Parathyroid adenoma (tissue), 2 donors: ENCODE results near the gene PBX4.

Experiments used
- H2AFZ ChIP-seq: fragments of 300-600 bp; sonication (generic); one replicate; pipeline ENCODE4 v1.7.0; 2017; ENCODE audit warnings: antibody characterized with exemption, mild to moderate bottlenecking
- H3K27ac ChIP-seq: fragments of 300-600 bp; sonication (generic); one replicate; pipeline ENCODE4 v1.7.0; 2017
- H3K27me3 ChIP-seq: fragments of 300-600 bp; sonication (generic); one replicate; pipeline ENCODE4 v1.7.0; 2017; ENCODE audit warnings: low read length; ENCODE audit not compliant: control insufficient read depth, insufficient read depth
- H3K36me3 ChIP-seq: fragments of 300-600 bp; sonication (generic); one replicate; pipeline ENCODE4 v1.7.0; 2017; ENCODE audit warnings: low read length; ENCODE audit not compliant: control insufficient read depth, insufficient read depth
- H3K4me1 ChIP-seq: fragments of 300-600 bp; sonication (generic); one replicate; pipeline ENCODE4 v1.7.0; 2017; ENCODE audit warnings: control low read depth
- H3K4me2 ChIP-seq: fragments of 300-600 bp; sonication (generic); one replicate; pipeline ENCODE4 v1.7.0; 2017; ENCODE audit warnings: low read length
- H3K4me3 ChIP-seq: fragments of 300-600 bp; sonication (generic); one replicate; pipeline ENCODE4 v1.7.0; 2017; ENCODE audit warnings: low read depth, low read length
- H3K79me2 ChIP-seq: fragments of 300-600 bp; sonication (generic); one replicate; pipeline ENCODE4 v1.7.0; 2017; ENCODE audit warnings: control low read depth
- H3K9ac ChIP-seq: fragments of 300-600 bp; sonication (generic); one replicate; pipeline ENCODE4 v1.7.0; 2017; ENCODE audit warnings: mild to moderate bottlenecking
- H3K9me3 ChIP-seq: fragments of 300-600 bp; sonication (generic); one replicate; pipeline ENCODE4 v1.7.0; 2017; ENCODE audit warnings: low read length; ENCODE audit not compliant: control insufficient read depth
- TF ChIP-seq, protein P1 (sequence below): fragments of 300-600 bp; sonication (generic); IDR thresholded peaks from one replicate; pipeline ENCODE4 v1.7.0; 2017; ENCODE audit warnings: antibody characterized with exemption, mild to moderate bottlenecking
- donor health status: primary hyperparathyroidism.

PBX4 gene

DNA sequence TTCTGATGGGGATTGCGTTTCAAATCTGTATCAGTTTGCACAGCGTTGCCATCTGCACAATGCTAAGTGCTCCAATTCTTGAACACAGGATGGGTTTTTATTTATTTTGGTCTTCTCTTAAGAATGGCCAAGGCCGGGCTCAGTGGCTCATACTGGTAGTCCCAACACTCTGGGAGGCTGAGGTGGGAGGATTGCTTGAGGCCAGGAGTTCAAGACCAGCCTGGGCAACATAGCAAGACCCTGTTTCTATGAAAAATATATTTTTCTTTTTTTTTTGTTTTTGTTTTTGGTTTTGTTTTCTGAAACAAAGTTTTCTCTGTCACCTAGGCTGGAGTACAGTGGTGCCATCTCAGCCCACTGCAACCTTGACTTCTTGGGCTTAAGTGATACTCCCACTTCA, 95.3 kb downstream of the PBX4 start:
- Histone ChIP-seq H3K4me2 (no peak overlapping the region), H3K27me3 (no peaks in the 10 kb centered on the region), H3K36me3 (no peaks in the 10 kb centered on the region), H3K27ac (no peak overlapping the region), H3K9me3 (no peaks in the 10 kb centered on the region), H3K9ac (no peak overlapping the region), H2AFZ (no peak overlapping the region), H3K4me3 (no peak overlapping the region), H3K79me2 (peaks cover 31% of the 10 kb centered on the region), H3K4me1 (peaks cover 3% of the 10 kb centered on the region)
- TF ChIP-seq, protein P1, sequence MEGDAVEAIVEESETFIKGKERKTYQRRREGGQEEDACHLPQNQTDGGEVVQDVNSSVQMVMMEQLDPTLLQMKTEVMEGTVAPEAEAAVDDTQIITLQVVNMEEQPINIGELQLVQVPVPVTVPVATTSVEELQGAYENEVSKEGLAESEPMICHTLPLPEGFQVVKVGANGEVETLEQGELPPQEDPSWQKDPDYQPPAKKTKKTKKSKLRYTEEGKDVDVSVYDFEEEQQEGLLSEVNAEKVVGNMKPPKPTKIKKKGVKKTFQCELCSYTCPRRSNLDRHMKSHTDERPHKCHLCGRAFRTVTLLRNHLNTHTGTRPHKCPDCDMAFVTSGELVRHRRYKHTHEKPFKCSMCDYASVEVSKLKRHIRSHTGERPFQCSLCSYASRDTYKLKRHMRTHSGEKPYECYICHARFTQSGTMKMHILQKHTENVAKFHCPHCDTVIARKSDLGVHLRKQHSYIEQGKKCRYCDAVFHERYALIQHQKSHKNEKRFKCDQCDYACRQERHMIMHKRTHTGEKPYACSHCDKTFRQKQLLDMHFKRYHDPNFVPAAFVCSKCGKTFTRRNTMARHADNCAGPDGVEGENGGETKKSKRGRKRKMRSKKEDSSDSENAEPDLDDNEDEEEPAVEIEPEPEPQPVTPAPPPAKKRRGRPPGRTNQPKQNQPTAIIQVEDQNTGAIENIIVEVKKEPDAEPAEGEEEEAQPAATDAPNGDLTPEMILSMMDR: no peak

DNA sequence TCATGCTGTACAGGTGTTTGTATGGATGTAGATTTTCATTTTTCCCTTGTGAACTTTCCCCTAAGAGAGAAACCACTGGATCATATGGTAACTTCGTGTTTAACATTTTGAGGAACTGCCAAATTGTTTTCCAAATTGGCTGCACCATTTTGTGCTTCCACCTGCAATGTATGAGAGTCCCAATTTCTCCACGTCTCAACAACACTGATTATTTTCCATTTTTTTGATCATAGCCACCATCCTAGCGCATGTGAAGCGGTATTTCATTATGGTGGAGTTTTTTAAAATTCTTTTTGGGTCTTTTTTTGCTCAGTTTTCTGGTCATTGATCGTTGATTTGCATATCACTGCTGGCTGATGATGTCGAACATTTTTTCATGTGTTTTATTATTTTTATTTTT, 97.5 kb downstream of the PBX4 start:
- H3K4me1 ChIP-seq: peaks cover 10% of the 10 kb centered on the region
- H3K9ac ChIP-seq: no peak overlapping the region
- peaks cover 47% of the 10 kb centered on the region for H3K79me2 ChIP-seq

DNA sequence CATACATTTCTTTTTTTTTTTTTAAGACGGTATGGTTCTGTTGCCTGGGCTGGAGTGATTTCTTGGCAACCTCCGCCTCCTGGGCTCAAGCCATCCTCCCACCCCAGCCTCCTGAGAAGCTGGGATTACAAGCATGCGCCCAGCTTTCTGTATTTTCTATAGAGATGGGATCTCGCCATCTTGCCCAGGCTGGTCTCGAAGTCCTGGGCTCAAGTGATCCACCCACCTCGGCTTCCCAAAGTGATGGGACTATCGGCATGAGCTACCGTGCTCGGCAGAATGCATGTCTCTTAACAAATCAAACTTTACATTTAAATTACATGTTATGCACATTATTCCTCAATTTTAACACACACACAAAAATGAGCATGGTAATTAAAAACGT, 101.3 kb downstream of the PBX4 start:
- Histone ChIP-seq H3K27ac (no peak overlapping the region), H3K9me3 (no peaks in the 10 kb centered on the region), H3K36me3 (no peaks in the 10 kb centered on the region), H3K4me1 (peaks cover 10% of the 10 kb centered on the region), H3K9ac (no peak overlapping the region), H3K4me2 (peak overlapping the region; percentile 72), H3K79me2 (peaks cover 41% of the 10 kb centered on the region), H3K4me3 (peak overlapping the region; percentile 82), H3K27me3 (no peaks in the 10 kb centered on the region), H2AFZ (no peak overlapping the region)
- TF ChIP-seq, protein P1: no peak

More for the DNA sequence above, 97.5 kb downstream of the PBX4 start:
- no peak overlapping the region for H3K4me3 ChIP-seq
- no peaks in the 10 kb centered on the region for H3K36me3 ChIP-seq
- no peak overlapping the region for H3K27ac ChIP-seq
- H3K9me3 ChIP-seq: no peaks in the 10 kb centered on the region
- TF ChIP-seq, protein P1: no peak
- H3K4me2 ChIP-seq: no peak overlapping the region
- no peaks in the 10 kb centered on the region for H3K27me3 ChIP-seq
- H2AFZ ChIP-seq: no peak overlapping the region

DNA sequence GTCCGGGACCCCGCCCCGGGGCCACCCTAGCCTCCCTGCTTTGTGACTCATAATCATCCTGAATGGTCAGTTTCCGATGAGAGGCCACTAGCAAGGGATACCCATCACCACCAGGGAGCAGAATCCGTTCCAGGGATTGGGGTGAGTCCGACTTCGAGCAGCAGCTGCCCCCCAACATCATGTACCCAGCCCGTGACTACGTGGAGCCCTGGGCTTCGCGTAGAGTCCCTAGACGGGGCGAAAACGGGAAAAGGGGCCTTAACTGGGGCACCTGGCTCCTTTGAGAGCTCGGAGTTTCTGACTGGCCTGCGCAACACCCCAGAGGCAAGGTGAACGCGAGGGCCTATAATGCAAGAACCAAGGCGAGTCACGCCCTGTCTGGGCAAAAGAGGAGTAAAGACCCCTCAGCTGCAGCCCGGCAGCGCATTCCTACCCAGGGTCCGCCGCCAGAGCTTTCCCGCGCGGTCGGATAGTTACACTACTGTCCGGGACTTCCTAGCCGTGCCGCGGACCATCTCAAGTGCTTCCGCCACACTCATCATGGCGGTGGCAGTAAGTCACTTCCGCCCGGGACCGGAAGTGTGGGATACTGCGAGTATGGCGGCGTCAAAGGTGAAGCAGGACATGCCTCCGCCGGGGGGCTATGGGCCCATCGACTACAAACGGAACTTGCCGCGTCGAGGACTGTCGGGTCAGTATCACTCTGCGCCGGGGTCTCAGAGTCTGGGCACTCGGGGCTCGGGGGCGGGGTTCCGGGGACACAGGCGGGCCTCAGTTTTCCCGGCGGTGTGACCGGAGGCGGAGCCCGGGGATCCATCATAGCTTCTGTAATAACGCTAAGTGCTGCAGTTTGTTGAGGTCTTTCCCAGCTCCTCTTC, 102.6 kb downstream of the PBX4 start, which contains the start of gene NDUFA13:
Gene NDUFA13, plus strand, starts transcription at position 584 of the 878 bp plus-strand sequence. Its CDS starts 14 bp downstream, at position 598.
- H3K9ac ChIP-seq: peak within 1 kb of the TSS; percentile 83
- H3K27ac ChIP-seq: peak within 1 kb of the TSS; percentile 78
- H3K4me1 ChIP-seq: peaks cover 10% of the 10 kb centered on the region
- peak within 1 kb of the TSS; percentile 82 for H3K4me2 ChIP-seq
- H2AFZ ChIP-seq: peak within 1 kb of the TSS; percentile 92
- peak within 1 kb of the TSS; percentile 82 for H3K4me3 ChIP-seq
- no peaks in the 10 kb centered on the region for H3K27me3 ChIP-seq
- H3K79me2 ChIP-seq: peaks cover 39% of the 10 kb centered on the region
- H3K36me3 ChIP-seq: no peaks in the 10 kb centered on the region
- TF ChIP-seq, protein P1: no peak
- no peaks in the 10 kb centered on the region for H3K9me3 ChIP-seq
